ENCODE data around the gene CYLD. TPM values are rescaled to one million over a fixed set of nuclear protein-coding genes. Genes with fewer than 3 reads are reported as not detected.

The CYLD gene
- 28.7 and 32.0 TPM in 2 replicates for total RNA-seq (2014; rRNA removed; shearing (Covaris generic))

- peak; percentile 99 to 100 for DNase-seq (ENCODE audit: low read depth in 1 of 2, low spot score in 2 of 2)
- Histone ChIP-seq H3K4me1 (replicated peaks) (peaks cover 17% of the 10 kb centered on the region), H3K27ac (peak within 1 kb of the TSS; percentile 79), H3K4me3 (peak within 1 kb of the TSS; percentile 88), H3K9me3 (replicated peaks) (no peaks in the 10 kb centered on the region), H3K36me3 (peaks cover 15% of the 10 kb centered on the region), H3K27me3 (replicated peaks) (no peaks in the 10 kb centered on the region)
Measured at GRCh38 chr16:50741781-50742575, at the start of gene CYLD. CYLD (plus strand) TSS chr16:50742086; CDS start chr16:50749699, 7,613 bp downstream.

GRCh38 chr16:50692644-50692998, 49.3 kb upstream of the CYLD start:
- no peaks in the 10 kb centered on the region for H3K36me3 ChIP-seq
- no peak overlapping the region for H3K27ac ChIP-seq
- DNase-seq (ENCODE audit: low read depth in 1 of 2, low spot score in 2 of 2): no peak
- H3K27me3 ChIP-seq (replicated peaks): peaks cover 3% of the 10 kb centered on the region; the same call in 1 of the 2 replicates
- H3K4me3 ChIP-seq: no peak overlapping the region
- no peaks in the 10 kb centered on the region for H3K9me3 ChIP-seq (replicated peaks)
- peaks cover 11% of the 10 kb centered on the region for H3K4me1 ChIP-seq (replicated peaks)

- Histone ChIP-seq H3K4me1 (replicated peaks) (peaks cover 15% of the 10 kb centered on the region), H3K4me3 (peak within 1 kb of the TSS; percentile 20)
Measured at GRCh38 chr16:50692999-50693781, 48.7 kb upstream of the CYLD start, which contains the start of gene NOD2. NOD2 (plus strand) TSS chr16:50693606; CDS start chr16:50699496, 5,890 bp downstream.

GRCh38 chr16:50694206-50694605, 47.7 kb upstream of the CYLD start:
- Histone ChIP-seq H3K27ac (no peak overlapping the region), H3K4me1 (replicated peaks) (peaks cover 18% of the 10 kb centered on the region), H3K27me3 (replicated peaks) (peaks cover under 1% of the 10 kb centered on the region; the same call in 1 of the 2 replicates), H3K36me3 (no peaks in the 10 kb centered on the region), H3K9me3 (replicated peaks) (no peaks in the 10 kb centered on the region), H3K4me3 (no peak overlapping the region)
- no peak for DNase-seq (ENCODE audit: low read depth in 1 of 2, low spot score in 2 of 2)

More at GRCh38 chr16:50692999-50693781, 48.7 kb upstream of the CYLD start, which contains the start of gene NOD2:
- Histone ChIP-seq H3K27me3 (replicated peaks) (peaks cover 3% of the 10 kb centered on the region; the same call in 1 of the 2 replicates), H3K9me3 (replicated peaks) (no peaks in the 10 kb centered on the region), H3K27ac (no peak within 1 kb of the TSS), H3K36me3 (no peaks in the 10 kb centered on the region)
- no peak for DNase-seq (ENCODE audit: low read depth in 1 of 2, low spot score in 2 of 2)

- H3K27ac ChIP-seq: no peak overlapping the region
- DNase-seq (ENCODE audit: low read depth in 1 of 2, low spot score in 2 of 2): no peak
- no peaks in the 10 kb centered on the region for H3K27me3 ChIP-seq (replicated peaks)
- H3K4me1 ChIP-seq (replicated peaks): peaks cover 18% of the 10 kb centered on the region
- no peaks in the 10 kb centered on the region for H3K36me3 ChIP-seq
- no peaks in the 10 kb centered on the region for H3K9me3 ChIP-seq (replicated peaks)
- no peak overlapping the region for H3K4me3 ChIP-seq
Measured at GRCh38 chr16:50695017-50696000, 46.6 kb upstream of the CYLD start.

GRCh38 chr16:50696126-50696525, 45.8 kb upstream of the CYLD start:
- peaks cover 18% of the 10 kb centered on the region for H3K4me1 ChIP-seq (replicated peaks)
- no peaks in the 10 kb centered on the region for H3K36me3 ChIP-seq
- no peaks in the 10 kb centered on the region; the same call in 1 of the 2 replicates for H3K9me3 ChIP-seq (replicated peaks)
- no peak overlapping the region for H3K27ac ChIP-seq
- no peaks in the 10 kb centered on the region for H3K27me3 ChIP-seq (replicated peaks)
- DNase-seq (ENCODE audit: low read depth in 1 of 2, low spot score in 2 of 2): no peak
- no peak overlapping the region for H3K4me3 ChIP-seq

GRCh38 chr16:50696575-50697420, 45.1 kb upstream of the CYLD start:
- Histone ChIP-seq H3K4me3 (no peak overlapping the region), H3K27ac (no peak overlapping the region), H3K4me1 (replicated peaks) (peaks cover 18% of the 10 kb centered on the region), H3K9me3 (replicated peaks) (no peaks in the 10 kb centered on the region; the same call in 1 of the 2 replicates), H3K27me3 (replicated peaks) (no peaks in the 10 kb centered on the region), H3K36me3 (no peaks in the 10 kb centered on the region)
- DNase-seq (ENCODE audit: low read depth in 1 of 2, low spot score in 2 of 2): peak; percentile 12 to 56

GRCh38 chr16:50697421-50697715, 44.5 kb upstream of the CYLD start:
- H3K9me3 ChIP-seq (replicated peaks): no peaks in the 10 kb centered on the region; the same call in 1 of the 2 replicates
- H3K27me3 ChIP-seq (replicated peaks): no peaks in the 10 kb centered on the region
- H3K4me1 ChIP-seq (replicated peaks): peaks cover 18% of the 10 kb centered on the region
- H3K4me3 ChIP-seq: no peak overlapping the region
- H3K36me3 ChIP-seq: no peaks in the 10 kb centered on the region
- H3K27ac ChIP-seq: no peak overlapping the region
- DNase-seq (ENCODE audit: low read depth in 1 of 2, low spot score in 2 of 2): no peak

- H3K27ac ChIP-seq: peak overlapping the region; percentile 44
- H3K36me3 ChIP-seq: no peaks in the 10 kb centered on the region
- peaks cover 17% of the 10 kb centered on the region for H3K4me1 ChIP-seq (replicated peaks)
- H3K9me3 ChIP-seq (replicated peaks): no peaks in the 10 kb centered on the region; the same call in 1 of the 2 replicates
- peak; percentile 55 to 66 for DNase-seq (ENCODE audit: low read depth in 1 of 2, low spot score in 2 of 2)
- no peaks in the 10 kb centered on the region for H3K27me3 ChIP-seq (replicated peaks)
- peak overlapping the region; percentile 31 for H3K4me3 ChIP-seq
Measured at GRCh38 chr16:50697881-50698767, 43.8 kb upstream of the CYLD start.

- Histone ChIP-seq H3K9me3 (replicated peaks) (peaks cover 8% of the 10 kb centered on the region), H3K27me3 (replicated peaks) (no peaks in the 10 kb centered on the region), H3K27ac (no peak overlapping the region), H3K4me1 (replicated peaks) (peaks cover 10% of the 10 kb centered on the region), H3K4me3 (no peak overlapping the region), H3K36me3 (no peaks in the 10 kb centered on the region)
- no peak for DNase-seq (ENCODE audit: low read depth in 1 of 2, low spot score in 2 of 2)
Measured at GRCh38 chr16:50699326-50700159, 42.3 kb upstream of the CYLD start.

GRCh38 chr16:50702725-50703124, 39.2 kb upstream of the CYLD start:
- H3K27me3 ChIP-seq (replicated peaks): no peaks in the 10 kb centered on the region
- H3K9me3 ChIP-seq (replicated peaks): peaks cover 19% of the 10 kb centered on the region
- DNase-seq (ENCODE audit: low read depth in 1 of 2, low spot score in 2 of 2): no peak
- H3K36me3 ChIP-seq: no peaks in the 10 kb centered on the region
- peaks cover 5% of the 10 kb centered on the region for H3K4me1 ChIP-seq (replicated peaks)
- H3K27ac ChIP-seq: no peak overlapping the region
- H3K4me3 ChIP-seq: no peak overlapping the region
